ENCODE data around the gene SOCS3.

DNA sequence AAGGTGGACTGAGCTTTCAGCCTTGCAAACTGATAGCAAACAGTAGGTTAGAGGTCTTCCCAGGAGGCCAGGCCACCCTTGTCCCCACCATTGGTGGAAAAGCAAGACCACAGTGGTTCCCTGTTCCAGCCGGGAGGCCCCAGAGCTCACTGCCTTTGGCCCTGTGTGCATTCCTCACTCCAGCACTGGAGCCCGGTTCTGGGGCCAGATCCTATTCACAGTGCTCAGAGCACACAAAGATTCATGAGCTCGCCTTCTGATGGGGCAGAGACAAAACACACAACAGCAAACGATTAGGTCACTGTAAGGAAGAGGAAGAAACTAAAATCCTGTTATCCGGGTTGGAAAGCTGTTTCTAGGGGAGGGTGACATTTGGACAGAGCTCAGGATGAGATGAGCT is 13.0 kb upstream of the SOCS3 start:
- TF ChIP-seq, protein P1, sequence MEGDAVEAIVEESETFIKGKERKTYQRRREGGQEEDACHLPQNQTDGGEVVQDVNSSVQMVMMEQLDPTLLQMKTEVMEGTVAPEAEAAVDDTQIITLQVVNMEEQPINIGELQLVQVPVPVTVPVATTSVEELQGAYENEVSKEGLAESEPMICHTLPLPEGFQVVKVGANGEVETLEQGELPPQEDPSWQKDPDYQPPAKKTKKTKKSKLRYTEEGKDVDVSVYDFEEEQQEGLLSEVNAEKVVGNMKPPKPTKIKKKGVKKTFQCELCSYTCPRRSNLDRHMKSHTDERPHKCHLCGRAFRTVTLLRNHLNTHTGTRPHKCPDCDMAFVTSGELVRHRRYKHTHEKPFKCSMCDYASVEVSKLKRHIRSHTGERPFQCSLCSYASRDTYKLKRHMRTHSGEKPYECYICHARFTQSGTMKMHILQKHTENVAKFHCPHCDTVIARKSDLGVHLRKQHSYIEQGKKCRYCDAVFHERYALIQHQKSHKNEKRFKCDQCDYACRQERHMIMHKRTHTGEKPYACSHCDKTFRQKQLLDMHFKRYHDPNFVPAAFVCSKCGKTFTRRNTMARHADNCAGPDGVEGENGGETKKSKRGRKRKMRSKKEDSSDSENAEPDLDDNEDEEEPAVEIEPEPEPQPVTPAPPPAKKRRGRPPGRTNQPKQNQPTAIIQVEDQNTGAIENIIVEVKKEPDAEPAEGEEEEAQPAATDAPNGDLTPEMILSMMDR (IDR thresholded peaks at IDR 0.05), result no peak
- no peak for TF ChIP-seq SIN3A (IDR thresholded peaks at IDR 0.05; ENCODE audit: borderline replicate concordance, insufficient read depth, low read depth, low read length)
